H9 (cell line): ENCODE results near the gene CCSER1. TPM values are rescaled to one million over a fixed set of nuclear protein-coding genes. Genes with fewer than 3 reads are reported as not detected.

Source experiments
- DNase-seq: peaks from one replicate; pipeline ENCODE4 v3.0.0-alpha.2; 2017
- H2AFZ ChIP-seq: one replicate; pipeline ENCODE4 v1.6.1; 2013; ENCODE audit warnings: mild to moderate bottlenecking, low read length, control low read depth, moderate library complexity
- H2AK5ac ChIP-seq: 2 replicates; pipeline ENCODE4 v1.6.1; 2013; ENCODE audit warnings: low read length, control low read depth, mixed read lengths; ENCODE audit not compliant: insufficient read length
- H2BK120ac ChIP-seq: one replicate; pipeline ENCODE4 v1.6.1; 2013; ENCODE audit warnings: low read depth, mild to moderate bottlenecking, low read length, control low read depth, inconsistent platforms; ENCODE audit not compliant: poor library complexity, severe bottlenecking
- H2BK12ac ChIP-seq: 2 replicates; pipeline ENCODE4 v1.6.1; 2013; ENCODE audit warnings: low read length, control low read depth, mixed read lengths, low read depth; ENCODE audit not compliant: insufficient read length
- H2BK15ac ChIP-seq: 2 replicates; pipeline ENCODE4 v1.6.1; 2013; ENCODE audit warnings: low read depth, low read length, control low read depth
- H2BK20ac ChIP-seq: one replicate; pipeline ENCODE4 v1.6.1; 2013; ENCODE audit warnings: low read depth, mild to moderate bottlenecking, low read length, control low read depth, inconsistent platforms; ENCODE audit not compliant: poor library complexity, severe bottlenecking
- H2BK5ac ChIP-seq: 2 replicates; pipeline ENCODE4 v1.6.1; 2013; ENCODE audit warnings: low read length, control low read depth, mixed read lengths; ENCODE audit not compliant: insufficient read length
- H3K14ac ChIP-seq: 2 replicates; pipeline ENCODE4 v1.6.1; 2013; ENCODE audit warnings: low read length, control low read depth; ENCODE audit not compliant: insufficient read depth
- H3K18ac ChIP-seq: 2 replicates; pipeline ENCODE4 v1.6.1; 2013; ENCODE audit warnings: low read depth, mild to moderate bottlenecking, mixed read lengths, low read length, control low read depth; ENCODE audit not compliant: insufficient read length
- H3K23ac ChIP-seq: 2 replicates; pipeline ENCODE4 v1.6.1; 2013; ENCODE audit warnings: low read length, control low read depth, mixed read lengths, low read depth; ENCODE audit not compliant: insufficient read length
- H3K23me2 ChIP-seq: 2 replicates; pipeline ENCODE4 v1.6.1; 2013; ENCODE audit warnings: low read depth, mild to moderate bottlenecking, mixed read lengths, low read length, control low read depth; ENCODE audit not compliant: insufficient read length, poor library complexity, severe bottlenecking
- H3K27ac ChIP-seq: 2 replicates; pipeline ENCODE4 v1.5.1; 2013; ENCODE audit warnings: low read length, control low read depth, mixed read lengths, low read depth; ENCODE audit not compliant: insufficient read length
- H3K27me3 ChIP-seq: 2 replicates; pipeline ENCODE4 v1.6.1; 2013; ENCODE audit warnings: low read length, control low read depth, inconsistent platforms; ENCODE audit not compliant: insufficient read depth
- H3K4ac ChIP-seq: 2 replicates; pipeline ENCODE4 v1.6.1; 2013; ENCODE audit warnings: low read depth, mild to moderate bottlenecking, control low read depth, inconsistent platforms, low read length, moderate library complexity
- H3K4me1 ChIP-seq: 2 replicates; pipeline ENCODE4 v1.6.1; 2013; ENCODE audit warnings: low read length, control low read depth, inconsistent platforms; ENCODE audit not compliant: insufficient read depth
- H3K4me2 ChIP-seq: 2 replicates; pipeline ENCODE4 v1.6.1; 2013; ENCODE audit warnings: low read length, control low read depth, mixed read lengths; ENCODE audit not compliant: insufficient read length, insufficient read depth
- H3K56ac ChIP-seq: 2 replicates; pipeline ENCODE4 v1.6.1; 2013; ENCODE audit warnings: low read depth, mild to moderate bottlenecking, mixed read lengths, low read length, control low read depth; ENCODE audit not compliant: insufficient read length
- H3K79me1 ChIP-seq: 2 replicates; pipeline ENCODE4 v1.6.1; 2013; ENCODE audit warnings: low read depth, mild to moderate bottlenecking, moderate library complexity, low read length, control low read depth, inconsistent platforms; ENCODE audit not compliant: insufficient read depth, poor library complexity, severe bottlenecking
- H3K79me2 ChIP-seq: 2 replicates; pipeline ENCODE4 v1.6.1; 2013; ENCODE audit warnings: low read length, control low read depth, inconsistent platforms; ENCODE audit not compliant: insufficient read depth
- H3K9ac ChIP-seq: 2 replicates; pipeline ENCODE4 v1.6.1; 2013; ENCODE audit warnings: low read length, control low read depth, mixed read lengths; ENCODE audit not compliant: insufficient read length; ENCODE audit errors: extremely low read depth
- H3K9me3 ChIP-seq: one replicate; pipeline ENCODE4 v1.6.1; 2013; ENCODE audit warnings: low read depth, low read length, inconsistent platforms; ENCODE audit not compliant: control insufficient read depth
- H3T11ph ChIP-seq: one replicate; pipeline ENCODE4 v1.6.1; 2013; ENCODE audit warnings: mild to moderate bottlenecking, low read length, control low read depth, inconsistent platforms
- H4K20me1 ChIP-seq: one replicate; pipeline ENCODE4 v1.6.1; 2013; ENCODE audit not compliant: control insufficient read depth, insufficient read length, insufficient read depth
- H4K5ac ChIP-seq: 2 replicates; pipeline ENCODE4 v1.6.1; 2013; ENCODE audit warnings: low read depth, mild to moderate bottlenecking, mixed read lengths, low read length, control low read depth; ENCODE audit not compliant: insufficient read length
- H4K8ac ChIP-seq: replicated peaks from 2 replicates; pipeline ENCODE4 v1.6.1; 2013; ENCODE audit warnings: low read length, control low read depth, mixed read lengths, low read depth; ENCODE audit not compliant: insufficient read length
- H4K91ac ChIP-seq: 2 replicates; pipeline ENCODE4 v1.6.1; 2013; ENCODE audit warnings: low read depth, mild to moderate bottlenecking, moderate library complexity, mixed read lengths, low read length, control low read depth; ENCODE audit not compliant: insufficient read length
- H3K27ac Mint-ChIP-seq, 3 experiments: 2 replicates in 2 of 3; 3 replicates in 1 of 3; pipeline ENCODE4 v1.8.0; 2020 to 2021; ENCODE audit warnings: mixed read lengths in 3 of 3, mild to moderate bottlenecking in 1 of 3, moderate library complexity in 1 of 3
- H3K27me3 Mint-ChIP-seq: 2 replicates; pipeline ENCODE4 v1.8.0; 2021; ENCODE audit warnings: low read depth, mild to moderate bottlenecking, moderate library complexity, mixed read lengths
- H3K36me3 Mint-ChIP-seq, 3 experiments: 2 replicates in 2 of 3; 3 replicates in 1 of 3; pipeline ENCODE4 v1.8.0; 2020 to 2021; ENCODE audit warnings: low read depth in 3 of 3, mixed read lengths in 3 of 3; ENCODE audit not compliant: insufficient read depth in 1 of 3
- H3K4me1 Mint-ChIP-seq, 2 experiments: 2 replicates each; pipeline ENCODE4 v1.8.0; 2020; ENCODE audit warnings: mixed read lengths in 2 of 2
- H3K4me3 Mint-ChIP-seq, 2 experiments: 2 replicates in 1 of 2; 3 replicates in 1 of 2; pipeline ENCODE4 v1.8.0; 2020 to 2021; ENCODE audit warnings: mild to moderate bottlenecking in 2 of 2, mixed read lengths in 2 of 2, moderate library complexity in 1 of 2
- H3K9me3 Mint-ChIP-seq, 2 experiments: 2 replicates in 1 of 2; 3 replicates in 1 of 2; pipeline ENCODE4 v1.8.0; 2020; ENCODE audit warnings: mild to moderate bottlenecking in 2 of 2, mixed read lengths in 2 of 2, moderate library complexity in 1 of 2
- CTCF ChIP-seq: fragments of 200-600 bp; sonication (generic); conservative IDR thresholded peaks from 3 replicates; pipeline ENCODE4 v1.8.0; 2021; ENCODE audit warnings: antibody characterized with exemption, mild to moderate bottlenecking
- WGBS: extraction: QIAGEN DNeasy Blood & Tissue Kit; methylation state at CpG from one replicate; pipeline ENCODE4 v1.1.7; 2013; ENCODE audit warnings: missing lambda C conversion rate, low lambda C conversion rate, mixed read lengths; ENCODE audit not compliant: insufficient read length; ENCODE audit errors: extremely low coverage; 5-methylcytosine and 5-hydroxymethylcytosine counted together
- total RNA-seq: library from RNA; stranded (reverse); gene quantifications from 2 replicates; pipeline ENCODE4 v1.2.1, GENCODE V29; 2021

The CCSER1 gene
- total RNA-seq, 1 experiment from 2014 or later, result 0.37 TPM

GRCh38 chr4:90614371-90614770 lies 487.2 kb downstream of the CCSER1 start:
- H3K27me3 Mint-ChIP-seq, result no peaks in the 10 kb centered on the region
- Histone ChIP-seq H2BK20ac (no peak overlapping the region), H3K18ac (no peak overlapping the region), H4K91ac (no peak overlapping the region), H2BK15ac (no peak overlapping the region), H3K4me2 (no peak overlapping the region), H3K14ac (no peak overlapping the region), H2BK120ac (no peak overlapping the region), H3K79me1 (no peaks in the 10 kb centered on the region), H2AFZ (no peak overlapping the region), H3K23ac (no peak overlapping the region), H4K8ac (no peak overlapping the region), H3T11ph (no peak overlapping the region), H4K20me1 (no peaks in the 10 kb centered on the region), H3K56ac (no peak overlapping the region), H3K9me3 (no peaks in the 10 kb centered on the region), H3K9ac (no peak overlapping the region), H2BK5ac (no peak overlapping the region), H2AK5ac (no peak overlapping the region), H3K4me1 (no peaks in the 10 kb centered on the region), H3K27me3 (no peaks in the 10 kb centered on the region), H3K27ac (no peak overlapping the region), H3K79me2 (no peaks in the 10 kb centered on the region), H2BK12ac (no peak overlapping the region), H3K4ac (no peak overlapping the region), H4K5ac (no peak overlapping the region), H3K23me2 (no peaks in the 10 kb centered on the region)
- H3K4me1 Mint-ChIP-seq, result no peaks in the 10 kb centered on the region
- H3K27ac Mint-ChIP-seq, result no peak overlapping the region
- H3K36me3 Mint-ChIP-seq, result no peaks in the 10 kb centered on the region
- no CpG with 5 or more reads among the region's 2 CpGs for WGBS
- peaks cover 0 to 4% of the 10 kb centered on the region in 2 experiments; a peak in 2 of 5 replicates for H3K9me3 Mint-ChIP-seq
- no peak overlapping the region for H3K4me3 Mint-ChIP-seq
- DNase-seq, result no peak
- TF ChIP-seq CTCF, result no peak
